ENCODE data around the gene OTUB2.

DNA sequence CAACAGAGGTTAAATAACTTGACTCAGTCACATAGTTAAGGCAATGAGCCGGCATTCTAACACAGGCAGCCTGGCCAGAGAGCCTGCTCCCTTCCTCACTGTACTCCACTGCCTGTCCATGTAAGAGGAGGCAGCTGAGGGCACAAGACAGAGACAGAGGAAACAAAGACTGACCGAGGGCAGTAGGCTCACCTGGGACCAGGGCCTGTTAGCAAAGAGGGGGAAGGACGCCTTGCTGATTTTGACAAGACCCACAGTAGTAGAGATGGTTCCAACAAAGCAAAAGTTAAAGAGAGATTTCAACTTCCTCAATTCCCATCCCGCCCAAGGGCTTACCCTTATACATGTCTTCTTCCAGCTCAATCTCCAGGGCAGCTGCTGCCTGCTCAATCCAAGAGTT is 26.5 kb downstream of the OTUB2 start:
- TF ChIP-seq, protein P1, sequence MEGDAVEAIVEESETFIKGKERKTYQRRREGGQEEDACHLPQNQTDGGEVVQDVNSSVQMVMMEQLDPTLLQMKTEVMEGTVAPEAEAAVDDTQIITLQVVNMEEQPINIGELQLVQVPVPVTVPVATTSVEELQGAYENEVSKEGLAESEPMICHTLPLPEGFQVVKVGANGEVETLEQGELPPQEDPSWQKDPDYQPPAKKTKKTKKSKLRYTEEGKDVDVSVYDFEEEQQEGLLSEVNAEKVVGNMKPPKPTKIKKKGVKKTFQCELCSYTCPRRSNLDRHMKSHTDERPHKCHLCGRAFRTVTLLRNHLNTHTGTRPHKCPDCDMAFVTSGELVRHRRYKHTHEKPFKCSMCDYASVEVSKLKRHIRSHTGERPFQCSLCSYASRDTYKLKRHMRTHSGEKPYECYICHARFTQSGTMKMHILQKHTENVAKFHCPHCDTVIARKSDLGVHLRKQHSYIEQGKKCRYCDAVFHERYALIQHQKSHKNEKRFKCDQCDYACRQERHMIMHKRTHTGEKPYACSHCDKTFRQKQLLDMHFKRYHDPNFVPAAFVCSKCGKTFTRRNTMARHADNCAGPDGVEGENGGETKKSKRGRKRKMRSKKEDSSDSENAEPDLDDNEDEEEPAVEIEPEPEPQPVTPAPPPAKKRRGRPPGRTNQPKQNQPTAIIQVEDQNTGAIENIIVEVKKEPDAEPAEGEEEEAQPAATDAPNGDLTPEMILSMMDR (conservative IDR thresholded peaks at IDR 0.05) = no peak
- no peak for TF ChIP-seq ZFX (IDR thresholded peaks at IDR 0.05)

Measured in C4-2B (cell line).